Skeletal muscle satellite cell (primary cell): ENCODE results near the gene PTDSS2.
A peak's percentile ranks its signal among the peaks of the same experiment; 100 is the strongest.

ENCODE experiments used
- H3K27me3 ChIP-seq: 2 replicates; pipeline ENCODE4 v1.7.0; 2013; ENCODE audit warnings: low read length; ENCODE audit not compliant: control insufficient read depth, insufficient read depth
- H3K36me3 ChIP-seq: 2 replicates; pipeline ENCODE4 v1.7.0; 2013; ENCODE audit warnings: mild to moderate bottlenecking, control low read depth, low read length; ENCODE audit not compliant: insufficient read depth
- H3K4me1 ChIP-seq: 2 replicates; pipeline ENCODE4 v1.7.0; 2013; ENCODE audit warnings: low read length; ENCODE audit not compliant: control insufficient read depth, insufficient read depth
- H3K4me2 ChIP-seq: 2 replicates; pipeline ENCODE4 v1.7.0; 2013; ENCODE audit warnings: mild to moderate bottlenecking, low read length
- H3K4me3 ChIP-seq: 2 replicates; pipeline ENCODE4 v1.7.0; 2013; ENCODE audit warnings: low read length
- H3K9ac ChIP-seq: 2 replicates; pipeline ENCODE4 v1.7.0; 2013; ENCODE audit warnings: mild to moderate bottlenecking, low read depth, low read length, moderate library complexity
- H3K9me3 ChIP-seq: replicated peaks from 2 replicates; pipeline ENCODE4 v1.7.0; 2013; ENCODE audit warnings: mild to moderate bottlenecking, control low read depth, low read length

The PTDSS2 gene

GRCh38 chr11:469684-470560 is 19.8 kb downstream of the PTDSS2 start:
- Histone ChIP-seq H3K36me3 (peaks cover 7% of the 10 kb centered on the region), H3K9me3 (no peaks in the 10 kb centered on the region), H3K4me1 (peaks cover 10% of the 10 kb centered on the region), H3K4me3 (peak overlapping the region; percentile 8), H3K27me3 (no peaks in the 10 kb centered on the region), H3K9ac (peak overlapping the region; percentile 55), H3K4me2 (peak overlapping the region; percentile 58)

- Histone ChIP-seq H3K4me1 (peaks cover 10% of the 10 kb centered on the region), H3K9me3 (no peaks in the 10 kb centered on the region), H3K9ac (no peak overlapping the region), H3K4me3 (no peak overlapping the region), H3K27me3 (no peaks in the 10 kb centered on the region), H3K36me3 (peaks cover 7% of the 10 kb centered on the region), H3K4me2 (no peak overlapping the region)
Observed at GRCh38 chr11:471468-472145, 21.5 kb downstream of the PTDSS2 start.

- no peaks in the 10 kb centered on the region for H3K9me3 ChIP-seq
- no peak overlapping the region for H3K4me3 ChIP-seq
- H3K4me1 ChIP-seq, result peaks cover 10% of the 10 kb centered on the region
- no peak overlapping the region for H3K4me2 ChIP-seq
- peaks cover 7% of the 10 kb centered on the region for H3K36me3 ChIP-seq
- no peaks in the 10 kb centered on the region for H3K27me3 ChIP-seq
- H3K9ac ChIP-seq, result no peak overlapping the region
Observed at GRCh38 chr11:472272-472671, 22.2 kb downstream of the PTDSS2 start.

DNA sequence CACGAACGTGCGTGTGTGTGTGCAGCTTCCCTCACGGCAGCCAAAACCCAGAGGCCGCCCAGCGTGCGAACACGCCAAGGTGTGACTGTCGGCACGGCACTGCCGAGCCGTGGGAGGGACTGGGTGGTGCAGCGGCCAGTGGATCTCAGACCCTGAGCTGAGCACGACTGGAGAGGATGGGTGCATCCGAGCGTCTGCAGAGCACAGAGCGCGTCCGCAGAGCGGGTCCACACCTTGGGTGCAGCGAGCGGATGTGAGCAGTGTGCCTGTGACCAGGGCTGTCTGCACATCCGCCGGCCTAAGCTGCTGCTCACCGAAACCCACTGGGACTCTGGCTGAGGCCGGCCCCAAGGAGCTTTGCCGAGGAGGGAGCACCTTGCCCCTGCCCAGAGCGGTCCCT is 22.7 kb downstream of the PTDSS2 start:
- Histone ChIP-seq H3K4me1 (peaks cover 10% of the 10 kb centered on the region), H3K4me2 (no peak overlapping the region), H3K36me3 (peaks cover 7% of the 10 kb centered on the region), H3K9me3 (no peaks in the 10 kb centered on the region), H3K27me3 (no peaks in the 10 kb centered on the region), H3K9ac (no peak overlapping the region), H3K4me3 (no peak overlapping the region)

DNA sequence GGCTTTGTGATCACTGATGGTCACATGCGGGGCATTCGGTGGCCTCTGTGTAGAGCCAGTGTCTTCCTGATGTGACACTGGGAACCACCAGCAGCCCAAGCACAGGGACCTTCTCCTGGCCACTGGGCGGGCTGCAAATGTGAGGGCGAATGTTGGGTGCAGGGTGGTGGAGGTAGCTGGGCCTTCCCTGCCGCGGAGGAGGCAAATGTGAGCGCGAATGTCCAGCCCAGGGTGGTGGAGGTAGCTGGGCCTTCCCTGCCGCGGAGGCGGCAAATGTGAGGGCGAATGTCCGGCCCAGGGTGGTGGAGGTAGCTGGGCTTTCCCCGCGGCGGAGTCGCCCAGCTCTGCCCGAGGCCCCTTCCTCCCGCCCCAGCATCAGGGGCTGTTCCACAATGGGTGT is 23.3 kb downstream of the PTDSS2 start:
- Histone ChIP-seq H3K36me3 (peaks cover 7% of the 10 kb centered on the region), H3K27me3 (no peaks in the 10 kb centered on the region), H3K4me3 (no peak overlapping the region), H3K4me2 (no peak overlapping the region), H3K4me1 (peaks cover 10% of the 10 kb centered on the region), H3K9me3 (no peaks in the 10 kb centered on the region), H3K9ac (no peak overlapping the region)

GRCh38 chr11:473962-474785 is 24.1 kb downstream of the PTDSS2 start:
- H3K9ac ChIP-seq, result no peak overlapping the region
- peaks cover 7% of the 10 kb centered on the region for H3K36me3 ChIP-seq
- H3K9me3 ChIP-seq, result no peaks in the 10 kb centered on the region
- no peak overlapping the region for H3K4me2 ChIP-seq
- no peaks in the 10 kb centered on the region for H3K27me3 ChIP-seq
- H3K4me1 ChIP-seq, result peaks cover 10% of the 10 kb centered on the region
- H3K4me3 ChIP-seq, result no peak overlapping the region

DNA sequence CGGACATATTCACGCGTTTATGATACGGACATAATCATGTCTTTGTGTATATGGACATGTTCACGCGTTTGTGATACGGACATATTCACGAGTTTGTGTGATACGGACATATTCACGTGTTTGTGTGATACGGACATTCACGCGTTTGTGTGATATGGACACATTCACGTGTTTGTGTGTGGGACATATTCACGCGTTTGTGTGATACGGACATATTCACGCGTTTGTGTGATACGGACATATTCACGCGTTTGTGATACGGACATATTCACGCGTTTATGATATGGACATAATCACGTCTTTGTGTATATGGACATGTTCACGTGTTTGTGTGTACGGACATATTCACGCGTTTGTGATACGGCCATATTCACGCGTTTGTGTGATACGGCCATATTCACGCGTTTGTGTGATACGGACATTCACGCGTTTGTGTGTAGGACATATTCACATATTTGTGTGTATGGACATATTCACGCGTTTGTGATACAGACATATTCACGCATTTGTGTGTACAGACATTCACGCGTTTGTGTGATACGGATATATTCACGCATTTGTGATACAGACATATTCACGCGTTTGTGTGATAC is 24.9 kb downstream of the PTDSS2 start:
- H3K27me3 ChIP-seq, result no peaks in the 10 kb centered on the region
- H3K36me3 ChIP-seq, result peaks cover 7% of the 10 kb centered on the region
- H3K9me3 ChIP-seq, result no peaks in the 10 kb centered on the region
- H3K4me1 ChIP-seq, result peaks cover 3% of the 10 kb centered on the region
- no peak overlapping the region for H3K9ac ChIP-seq
- no peak overlapping the region for H3K4me2 ChIP-seq
- no peak overlapping the region for H3K4me3 ChIP-seq

- H3K9ac ChIP-seq, result no peak overlapping the region
- no peaks in the 10 kb centered on the region for H3K9me3 ChIP-seq
- no peak overlapping the region for H3K4me2 ChIP-seq
- H3K4me3 ChIP-seq, result no peak overlapping the region
- H3K27me3 ChIP-seq, result no peaks in the 10 kb centered on the region
- H3K36me3 ChIP-seq, result peaks cover 7% of the 10 kb centered on the region
- no peaks in the 10 kb centered on the region for H3K4me1 ChIP-seq
Observed at GRCh38 chr11:475941-476340, 25.9 kb downstream of the PTDSS2 start.

- Histone ChIP-seq H3K4me2 (no peak overlapping the region), H3K36me3 (peaks cover 7% of the 10 kb centered on the region), H3K9ac (no peak overlapping the region), H3K9me3 (no peaks in the 10 kb centered on the region), H3K4me1 (no peaks in the 10 kb centered on the region), H3K27me3 (no peaks in the 10 kb centered on the region), H3K4me3 (no peak overlapping the region)
Observed at GRCh38 chr11:476416-476815, 26.3 kb downstream of the PTDSS2 start.

DNA sequence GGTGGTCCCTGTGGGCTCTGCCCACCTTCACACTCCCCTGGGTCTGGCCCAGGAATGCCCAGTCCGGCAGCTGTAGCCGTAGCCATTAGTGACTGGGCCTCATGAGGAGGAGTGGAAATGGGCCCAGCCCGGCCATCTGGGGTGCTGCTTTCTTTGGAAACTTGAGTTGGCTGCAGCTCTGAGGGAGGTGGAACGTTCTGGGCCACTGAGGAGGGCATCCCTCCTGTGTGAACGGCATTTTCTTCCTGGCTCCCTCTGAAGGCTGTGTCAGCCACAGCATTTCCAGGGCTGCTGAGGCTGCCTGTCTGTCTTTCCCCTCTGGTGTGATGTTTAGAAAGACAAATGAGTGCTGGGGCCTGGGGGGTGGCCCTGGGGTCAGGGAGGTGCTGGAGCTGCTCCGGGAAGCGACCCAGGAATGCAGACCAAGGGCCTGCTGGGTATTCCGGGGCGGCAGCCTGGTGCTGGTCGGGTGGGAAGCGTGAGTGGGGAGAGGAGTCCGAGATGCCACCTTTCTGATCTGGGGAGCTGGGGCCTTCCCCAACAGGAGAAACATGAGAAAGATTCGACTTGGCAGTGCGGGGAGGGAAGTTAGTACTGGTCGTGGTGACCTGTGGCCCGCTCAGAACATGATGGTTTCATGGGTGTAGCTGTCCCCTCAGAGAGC is 27.1 kb downstream of the PTDSS2 start:
- Histone ChIP-seq H3K4me1 (no peaks in the 10 kb centered on the region), H3K9ac (no peak overlapping the region), H3K9me3 (no peaks in the 10 kb centered on the region), H3K4me3 (no peak overlapping the region), H3K27me3 (no peaks in the 10 kb centered on the region), H3K36me3 (peaks cover 7% of the 10 kb centered on the region), H3K4me2 (no peak overlapping the region)
